Measurements from ENCODE around the gene RBMS2.

GRCh38 chr12:56645201-56645716 is 123.6 kb downstream of the RBMS2 start:
- TF ChIP-seq POLR2A (IDR thresholded peaks at IDR 0.05; ENCODE audit: low read length): no peak
- no peak for TF ChIP-seq GATA1 (IDR thresholded peaks at IDR 0.05; ENCODE audit: low read depth, low read length)
